Activated naive CD8-positive, alpha-beta T cell treated with anti-CD3 and anti-CD28 coated beads, Interleukin-2, amount 50 U/mL, for 16 hours (primary cell): ENCODE data around the gene EPC1.
A peak's percentile ranks its signal among the peaks of the same experiment; 100 is the strongest.
"Not testable (repeated sequence)": the region's sequence is repeated elsewhere in the genome, so short reads cannot be mapped to it uniquely, and the experiment has no call there.

Experiments used
- DNase-seq: peaks from one replicate; pipeline ENCODE4 v3.0.0-alpha.2; 2020; ENCODE audit warnings: low read depth, low spot score

Gene EPC1

GRCh38 chr10:32371101-32371500 lies 24.1 kb upstream of the EPC1 start:
- DNase-seq, result no peak

DNA sequence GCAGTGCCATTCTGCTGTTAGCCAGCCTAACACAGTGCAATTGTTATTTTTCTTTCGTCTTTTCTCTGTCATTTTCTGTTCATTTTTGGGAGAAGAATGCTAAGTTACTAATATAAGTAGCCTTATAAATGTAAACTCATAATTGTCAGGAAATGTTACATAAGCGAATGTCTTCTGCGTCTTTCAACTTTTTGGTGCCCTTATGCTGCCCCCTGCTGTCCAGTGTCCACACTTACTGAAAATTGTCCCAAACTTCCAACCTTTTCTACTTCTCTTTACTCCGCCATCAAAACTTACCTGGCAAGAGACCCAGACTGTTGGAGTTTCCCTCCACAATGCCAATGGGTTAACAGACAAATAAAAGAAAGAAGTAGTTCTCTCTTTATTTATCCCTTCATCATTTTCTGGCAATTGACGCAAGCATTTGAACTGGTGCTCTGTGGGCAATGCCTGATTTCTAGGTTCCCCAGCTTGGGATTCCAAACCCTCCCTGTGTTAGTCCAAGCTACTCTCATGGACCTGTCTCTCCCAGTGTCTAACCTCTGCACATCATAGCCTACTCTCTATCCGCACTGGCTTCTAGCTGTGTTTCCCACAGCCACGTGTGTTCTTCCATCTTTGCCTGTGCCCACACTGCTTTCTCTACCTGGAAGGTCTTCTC lies 21.0 kb upstream of the EPC1 start:
- peak; percentile 67 for DNase-seq

- DNase-seq, result no peak
Measured at GRCh38 chr10:32366588-32366987, 19.6 kb upstream of the EPC1 start.

- no peak for DNase-seq
Measured at GRCh38 chr10:32366111-32366510, 19.2 kb upstream of the EPC1 start.

DNA sequence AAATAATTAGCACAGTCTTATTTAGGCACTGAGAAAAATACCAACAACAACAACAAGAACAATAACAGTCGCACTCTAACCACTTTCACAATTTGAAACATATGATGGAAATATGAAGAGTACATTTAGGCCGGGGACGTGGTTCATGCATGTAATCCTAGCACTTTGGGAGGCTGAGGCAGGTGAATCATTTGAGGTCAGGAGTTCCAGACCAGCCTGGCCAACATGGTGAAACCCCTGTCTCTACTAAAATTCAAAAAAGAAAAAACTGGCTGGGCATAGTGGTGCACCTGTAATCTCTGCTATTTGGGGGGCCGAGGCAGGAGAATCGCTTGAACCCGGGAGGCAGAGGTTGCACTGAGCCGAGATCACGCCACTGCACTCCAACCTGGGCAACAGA lies 18.4 kb upstream of the EPC1 start:
- not testable (repeated sequence) for DNase-seq

GRCh38 chr10:32362571-32362970 lies 15.6 kb upstream of the EPC1 start:
- DNase-seq, result no peak

DNA sequence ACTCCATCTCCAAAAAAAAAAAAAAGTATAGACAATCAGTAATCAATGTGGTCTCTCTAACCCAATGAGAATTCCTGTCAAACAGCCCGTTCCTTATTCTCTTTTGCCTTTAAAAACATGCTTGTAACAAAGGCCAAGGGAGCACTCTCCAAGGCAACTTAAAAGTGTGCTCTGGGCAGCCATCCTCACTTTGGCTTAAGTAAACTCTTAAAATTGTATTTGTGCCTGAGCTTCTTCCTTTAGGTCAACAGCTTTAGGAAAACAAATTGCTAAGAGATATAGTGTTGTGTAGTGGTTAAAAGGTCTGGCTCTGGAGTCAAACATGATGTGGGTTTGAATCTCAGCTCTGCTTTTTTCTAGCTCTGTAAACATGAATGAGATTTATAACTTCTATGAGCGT lies 13.9 kb upstream of the EPC1 start:
- no peak for DNase-seq

- no peak for DNase-seq
Measured at GRCh38 chr10:32360241-32360640, 13.3 kb upstream of the EPC1 start.

DNA sequence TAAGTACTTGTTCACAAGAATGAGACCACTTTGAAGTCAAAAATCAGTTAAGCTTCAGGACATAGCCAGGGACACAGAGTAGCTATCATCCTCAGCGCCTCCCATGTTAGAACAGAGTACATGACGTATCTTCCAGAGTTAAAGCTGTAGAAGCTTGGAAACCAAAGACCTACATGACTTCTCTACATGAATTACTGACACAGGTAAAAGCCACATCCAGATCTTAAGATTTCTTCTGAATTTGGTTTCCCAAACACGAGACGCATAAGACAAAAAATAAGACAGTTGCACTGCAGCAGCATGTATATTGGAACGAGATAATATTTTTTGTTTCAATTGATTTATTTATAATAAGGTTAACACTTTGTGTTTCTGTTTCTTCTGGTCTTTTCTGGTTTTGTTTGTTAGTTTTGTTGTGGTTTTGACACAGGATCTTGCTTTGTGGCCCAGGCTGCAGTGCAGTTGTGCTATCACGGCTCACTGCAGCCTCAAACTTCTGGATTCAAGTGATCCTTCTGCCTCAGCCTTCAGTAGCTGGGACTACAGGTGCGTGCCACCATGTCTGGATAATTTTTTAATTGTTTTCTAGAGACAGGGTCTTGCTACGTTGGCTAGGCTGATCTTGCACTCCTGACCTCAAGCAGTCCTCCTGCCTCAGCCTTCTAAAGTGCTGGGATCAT lies 10.2 kb upstream of the EPC1 start:
- DNase-seq, result no peak

DNA sequence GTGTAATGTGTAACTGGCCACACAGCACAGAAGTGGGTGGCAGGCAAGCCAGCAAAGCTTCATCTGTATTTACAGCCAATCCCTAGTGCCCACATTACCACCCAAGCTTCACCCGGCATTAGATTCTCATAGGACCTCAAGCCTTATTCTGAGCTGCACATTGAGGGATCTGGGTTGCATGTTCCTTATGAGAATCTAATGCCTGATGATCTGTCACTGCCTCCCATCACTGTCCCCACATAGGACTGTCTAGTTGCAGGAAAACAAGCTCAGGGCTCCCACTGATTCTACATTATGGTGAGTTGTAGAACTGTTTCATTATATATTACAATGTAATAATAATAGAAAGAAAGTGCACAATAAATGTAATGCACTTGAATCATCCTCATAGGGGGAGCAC lies 7.7 kb upstream of the EPC1 start:
- DNase-seq, result not testable (repeated sequence)

GRCh38 chr10:32350811-32351350 lies 3.9 kb upstream of the EPC1 start:
- DNase-seq, result no peak

GRCh38 chr10:32349968-32350738 lies 3.2 kb upstream of the EPC1 start:
- no peak for DNase-seq

GRCh38 chr10:32349199-32349585 lies 2.2 kb upstream of the EPC1 start:
- DNase-seq, result no peak

DNA sequence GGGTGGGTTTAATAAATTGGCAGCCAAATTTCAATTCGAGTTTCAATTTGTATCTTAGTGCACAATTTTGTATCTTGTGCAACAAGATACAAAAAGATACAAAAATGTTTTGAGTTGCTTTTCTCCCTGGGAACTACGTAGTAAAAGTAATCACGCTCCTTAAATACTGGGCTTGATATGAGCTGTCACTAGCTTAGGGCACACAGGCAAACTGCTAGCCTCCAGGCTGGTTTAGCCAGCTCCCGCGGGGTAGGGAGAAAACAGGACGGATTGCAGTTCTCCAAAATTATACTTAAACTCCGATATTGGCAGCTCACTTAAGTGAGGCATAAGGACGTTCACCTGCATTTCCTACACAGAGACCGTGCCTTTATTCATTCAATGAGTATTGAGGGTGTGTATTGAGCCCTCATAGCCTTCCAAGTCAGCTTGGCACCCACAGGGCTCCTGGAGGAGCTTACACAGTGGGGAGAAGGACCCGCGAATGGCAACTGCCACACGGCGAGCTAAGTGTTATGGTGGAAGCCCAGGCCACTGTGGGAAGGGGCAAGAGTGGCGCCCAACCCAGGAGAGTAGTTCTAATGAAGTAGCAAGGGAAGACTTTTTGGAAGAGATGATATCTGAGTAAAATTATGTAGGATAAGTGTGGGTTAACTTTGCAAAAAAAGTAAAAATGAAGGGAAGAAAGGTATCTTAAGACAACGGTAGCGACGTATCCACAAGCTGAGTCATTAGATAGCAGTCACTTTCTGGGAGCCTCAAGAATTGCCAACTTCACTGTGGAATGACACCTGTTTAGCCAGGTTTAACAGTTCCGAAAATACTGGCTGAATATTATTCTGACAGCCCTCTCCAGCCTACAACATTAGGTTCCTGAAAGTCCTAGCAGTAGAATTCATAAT lies 1.6 kb upstream of the EPC1 start:
- no peak for DNase-seq

DNA sequence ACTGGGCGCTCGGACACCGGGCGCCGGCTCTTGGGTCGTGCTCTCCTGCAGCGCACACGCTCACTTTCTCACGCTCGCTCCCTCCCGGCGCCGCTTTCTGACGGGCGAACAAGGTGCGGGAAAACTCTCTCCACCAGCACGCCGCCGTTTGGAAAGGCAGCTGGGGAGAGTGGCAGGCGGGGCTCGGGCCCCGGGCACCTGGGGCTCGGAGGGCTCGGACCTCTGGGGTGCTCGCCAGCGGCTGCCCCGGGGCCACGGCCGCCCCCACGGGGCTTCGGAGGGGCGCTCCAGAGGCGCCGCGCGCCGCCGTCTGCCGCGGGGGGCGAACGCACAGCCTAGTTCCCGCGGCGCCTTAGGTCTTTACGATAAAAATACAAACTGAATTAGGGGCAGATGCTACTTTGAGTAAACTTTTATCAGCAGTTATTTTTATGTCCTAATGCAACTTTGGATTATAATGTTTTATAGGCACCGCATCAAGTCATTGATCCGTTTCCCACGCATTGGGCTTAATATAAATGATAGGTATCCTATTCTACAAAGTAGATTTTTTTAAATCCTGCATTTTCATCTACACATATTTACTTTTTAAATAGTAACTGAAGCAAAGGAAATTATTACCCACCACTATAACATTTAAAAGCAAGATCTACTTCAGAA lies 535 bp upstream of the EPC1 start:
- DNase-seq, result peak; percentile 5

GRCh38 chr10:32346134-32346550 lies 816 bp downstream of the EPC1 start:
- DNase-seq, result peak; percentile 91

DNA sequence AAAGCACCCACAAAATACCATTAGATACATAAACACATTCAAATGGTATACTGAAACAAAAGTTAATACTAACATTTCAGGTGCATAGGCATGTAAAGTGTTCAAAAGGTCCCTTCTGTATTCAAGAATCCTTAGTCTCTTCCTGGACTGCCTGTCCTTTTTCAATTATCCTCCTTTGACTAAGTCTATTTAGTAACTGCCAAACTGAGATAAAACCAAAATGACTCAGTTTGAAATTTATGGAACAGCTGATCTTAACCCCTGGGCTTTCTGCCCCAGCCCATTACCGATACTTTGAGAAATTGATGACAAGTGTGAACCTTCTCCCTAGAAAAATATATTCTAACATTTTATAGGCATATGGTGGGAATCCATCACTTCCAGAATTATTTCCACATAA lies 5.4 kb downstream of the EPC1 start:
- DNase-seq, result no peak

GRCh38 chr10:32340596-32341180 lies 6.3 kb downstream of the EPC1 start:
- DNase-seq, result no peak

DNA sequence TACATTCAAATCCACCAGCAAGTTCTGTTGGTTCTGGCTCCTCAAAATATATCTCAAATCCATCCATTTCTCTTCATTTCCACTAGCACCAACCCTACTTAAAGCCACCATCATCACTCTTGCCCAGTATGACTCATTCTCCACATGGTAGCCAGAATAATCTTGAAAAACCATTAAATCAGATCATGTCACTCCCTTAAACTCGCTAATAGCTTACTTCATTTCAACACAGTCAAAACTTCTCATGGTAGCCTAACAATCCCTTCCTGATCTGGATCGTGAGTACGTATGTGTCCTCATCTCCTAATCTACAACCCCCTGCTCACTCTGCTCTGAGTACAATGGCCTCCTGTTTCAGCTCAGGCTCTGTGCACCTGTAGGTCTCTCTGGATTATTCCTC lies 8.7 kb downstream of the EPC1 start:
- DNase-seq, result no peak

- DNase-seq, result no peak
Measured at GRCh38 chr10:32337350-32337749, 9.6 kb downstream of the EPC1 start.

GRCh38 chr10:32333849-32334248 lies 13.1 kb downstream of the EPC1 start:
- DNase-seq, result no peak
